BE2C (cell line): ENCODE data around the gene CRB2.

ENCODE experiments used
- DNase-seq: peaks from one replicate; pipeline ENCODE4 v3.0.0-alpha.2; 2020
- H3K27me3 ChIP-seq: fragments of 250-450 bp; sonication (Bioruptor Pico); 2 replicates; pipeline ENCODE4 v1.5.1; 2020; ENCODE audit warnings: mild to moderate bottlenecking
- H3K36me3 ChIP-seq: fragments of 250-450 bp; sonication (Bioruptor Pico); 2 replicates; pipeline ENCODE4 v1.5.1; 2020; ENCODE audit warnings: mild to moderate bottlenecking
- H3K4me1 ChIP-seq: fragments of 250-450 bp; sonication (Bioruptor Pico); 2 replicates; pipeline ENCODE4 v1.5.1; 2020
- H3K4me3 ChIP-seq: 2 replicates; pipeline ENCODE4 v1.5.1; 2011; ENCODE audit warnings: low read depth, low read length
- H3K9me3 ChIP-seq: fragments of 250-450 bp; sonication (Bioruptor Pico); 2 replicates; pipeline ENCODE4 v1.5.1; 2020
- CTCF ChIP-seq: IDR thresholded peaks from 2 replicates; pipeline ENCODE4 v1.5.1; 2012; ENCODE audit warnings: mild to moderate bottlenecking, low read depth, low read length

The CRB2 gene

GRCh38 chr9:123422635-123423310, 66.8 kb downstream of the CRB2 start:
- H3K9me3 ChIP-seq = no peaks in the 10 kb centered on the region

GRCh38 chr9:123423311-123423640, 67.3 kb downstream of the CRB2 start:
- no peaks in the 10 kb centered on the region; the same call in 1 of the 2 replicates for H3K36me3 ChIP-seq
- no peak overlapping the region for H3K4me3 ChIP-seq
- no peak for DNase-seq
- H3K4me1 ChIP-seq = no peaks in the 10 kb centered on the region
- H3K27me3 ChIP-seq = no peaks in the 10 kb centered on the region
- TF ChIP-seq CTCF = no peak
- no peaks in the 10 kb centered on the region for H3K9me3 ChIP-seq

More at GRCh38 chr9:123422635-123423310, 66.8 kb downstream of the CRB2 start:
- no peak overlapping the region for H3K4me3 ChIP-seq
- no peak for TF ChIP-seq CTCF
- H3K27me3 ChIP-seq = no peaks in the 10 kb centered on the region
- no peaks in the 10 kb centered on the region for H3K4me1 ChIP-seq
- no peak for DNase-seq
- no peaks in the 10 kb centered on the region; the same call in 1 of the 2 replicates for H3K36me3 ChIP-seq

GRCh38 chr9:123424131-123424530, 68.1 kb downstream of the CRB2 start:
- no peaks in the 10 kb centered on the region; the same call in 1 of the 2 replicates for H3K36me3 ChIP-seq
- no peaks in the 10 kb centered on the region for H3K4me1 ChIP-seq

GRCh38 chr9:123424552-123425225, 68.7 kb downstream of the CRB2 start:
- Histone ChIP-seq H3K27me3 (no peaks in the 10 kb centered on the region), H3K36me3 (no peaks in the 10 kb centered on the region; the same call in 1 of the 2 replicates), H3K9me3 (no peaks in the 10 kb centered on the region), H3K4me3 (no peak overlapping the region), H3K4me1 (no peaks in the 10 kb centered on the region)
- TF ChIP-seq CTCF = no peak
- no peak for DNase-seq

More at GRCh38 chr9:123424131-123424530, 68.1 kb downstream of the CRB2 start:
- H3K9me3 ChIP-seq = no peaks in the 10 kb centered on the region
- TF ChIP-seq CTCF = no peak
- H3K27me3 ChIP-seq = no peaks in the 10 kb centered on the region
- no peak overlapping the region for H3K4me3 ChIP-seq
- DNase-seq = no peak

- Histone ChIP-seq H3K9me3 (no peaks in the 10 kb centered on the region), H3K36me3 (no peaks in the 10 kb centered on the region; the same call in 1 of the 2 replicates), H3K27me3 (no peaks in the 10 kb centered on the region), H3K4me3 (no peak overlapping the region), H3K4me1 (no peaks in the 10 kb centered on the region)
- no peak for DNase-seq
- TF ChIP-seq CTCF = no peak
Measured at GRCh38 chr9:123425261-123425821, 69.3 kb downstream of the CRB2 start.
